GM19025 (cell line): Measurements from ENCODE around the gene IFNG-AS1.

Source experiments
- ATAC-seq: cut with Tn5 transposase; IDR thresholded peaks from one replicate; pipeline ENCODE4 v1.9.1; 2021; ENCODE audit warnings: mild to moderate bottlenecking, low read depth, moderate library complexity; ENCODE audit not compliant: unreplicated experiment

The IFNG-AS1 gene

DNA sequence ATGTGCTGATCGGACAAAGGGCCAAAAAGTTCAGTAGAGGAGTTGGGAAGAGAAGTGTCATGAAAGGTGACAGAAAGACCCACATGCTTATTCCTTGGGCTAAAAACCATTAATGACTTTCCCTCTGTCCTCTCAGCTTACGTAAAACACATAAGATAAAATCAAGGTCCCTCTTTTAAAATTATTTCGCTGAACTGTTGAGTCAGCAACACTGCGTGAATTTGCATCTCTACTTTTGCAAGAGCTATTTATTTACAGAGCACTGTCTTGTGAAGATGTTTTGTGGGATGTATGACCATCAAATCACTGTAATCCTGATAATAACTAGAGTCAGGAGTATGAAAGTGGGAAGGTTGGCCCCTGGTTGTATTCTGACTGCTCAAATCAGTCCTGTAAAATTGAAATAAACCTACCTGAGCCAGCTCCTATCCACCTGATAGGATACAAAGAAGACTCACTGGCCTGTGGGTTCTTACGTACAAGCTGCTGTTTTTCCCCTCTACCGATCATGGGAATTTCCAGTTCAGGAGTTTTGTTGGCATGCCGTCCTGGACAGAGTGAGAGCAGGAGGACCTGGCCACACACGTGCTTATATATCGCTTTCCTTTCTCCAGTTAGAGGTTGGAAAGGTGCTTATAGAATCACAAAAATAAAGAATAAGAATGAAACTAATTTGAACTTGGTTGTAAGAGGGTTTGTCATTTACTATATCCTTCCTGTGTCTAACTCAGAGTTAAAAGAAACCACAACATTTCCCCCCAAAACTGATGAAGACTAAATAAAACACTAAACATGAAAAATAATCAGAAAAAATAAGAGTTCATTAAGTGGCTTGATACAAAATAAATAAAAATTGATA lies 42.9 kb downstream of the IFNG-AS1 start:
- no peak for ATAC-seq

DNA sequence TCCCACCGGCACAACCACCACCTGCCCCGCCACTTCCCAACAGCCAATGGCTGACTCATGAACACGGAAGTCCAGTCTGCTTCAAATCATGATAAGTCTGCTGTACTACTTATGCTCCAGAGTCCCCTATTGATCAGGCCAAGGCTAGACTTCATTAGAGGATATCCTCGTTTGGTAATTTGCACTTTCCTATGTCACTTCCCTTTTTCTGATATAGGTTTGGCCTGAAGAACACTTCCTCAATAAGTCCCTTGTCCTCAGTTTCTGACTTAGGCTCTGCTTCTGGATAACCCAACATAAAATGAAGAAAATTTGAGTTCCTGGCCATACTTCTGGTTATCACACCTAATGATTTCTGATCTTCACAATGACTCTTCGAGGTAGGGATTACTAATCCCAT lies 45.3 kb downstream of the IFNG-AS1 start:
- ATAC-seq = no peak

DNA sequence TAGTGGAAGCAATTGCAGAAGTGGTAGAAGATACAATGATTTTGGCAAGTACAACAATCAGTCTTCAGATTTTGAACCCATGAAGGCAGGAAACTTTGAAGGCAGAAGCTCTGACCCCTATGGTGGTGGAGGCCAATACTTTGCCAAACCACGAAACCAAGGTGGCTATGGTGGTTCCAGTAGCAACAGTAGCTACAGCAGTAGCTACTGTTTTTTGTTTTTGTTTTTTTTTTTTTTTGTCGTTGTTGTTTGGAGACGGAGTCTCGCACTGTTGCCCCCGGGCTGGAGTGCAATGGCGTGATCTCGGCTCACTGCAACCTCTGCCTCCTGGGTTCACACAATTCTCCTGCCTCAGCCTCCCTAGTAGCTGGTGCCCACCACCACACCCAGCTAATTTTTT lies 47.4 kb downstream of the IFNG-AS1 start:
- no peak for ATAC-seq

DNA sequence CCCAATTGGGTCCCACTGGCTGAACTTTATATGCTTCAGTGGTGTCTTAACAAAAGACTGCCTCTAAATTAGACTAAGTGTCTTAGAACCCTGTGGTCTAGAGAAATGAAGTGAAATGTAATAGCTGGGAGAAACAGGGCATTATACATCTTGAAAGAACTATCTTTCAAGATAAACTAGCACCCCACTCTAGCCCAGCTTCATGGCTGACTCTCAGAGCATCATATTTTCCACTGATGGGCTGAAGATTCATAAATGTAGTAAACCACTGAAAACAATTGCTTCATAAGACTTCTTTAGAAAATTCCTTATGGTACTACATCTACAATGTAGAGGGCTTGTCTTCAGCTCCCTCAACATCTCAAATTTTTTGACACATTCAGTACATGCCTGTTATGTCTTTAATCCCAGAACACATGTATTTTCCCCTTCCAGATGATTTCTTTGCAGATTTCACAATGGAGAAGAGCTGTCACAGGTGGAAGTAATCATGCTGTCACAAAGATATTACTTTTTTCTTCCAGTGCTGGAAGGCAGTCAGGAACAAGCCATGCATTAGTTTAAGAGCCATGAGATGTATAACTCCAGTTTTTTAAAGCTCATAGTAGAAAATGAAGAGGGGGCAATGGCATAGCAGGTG lies 48.5 kb downstream of the IFNG-AS1 start:
- ATAC-seq = no peak

DNA sequence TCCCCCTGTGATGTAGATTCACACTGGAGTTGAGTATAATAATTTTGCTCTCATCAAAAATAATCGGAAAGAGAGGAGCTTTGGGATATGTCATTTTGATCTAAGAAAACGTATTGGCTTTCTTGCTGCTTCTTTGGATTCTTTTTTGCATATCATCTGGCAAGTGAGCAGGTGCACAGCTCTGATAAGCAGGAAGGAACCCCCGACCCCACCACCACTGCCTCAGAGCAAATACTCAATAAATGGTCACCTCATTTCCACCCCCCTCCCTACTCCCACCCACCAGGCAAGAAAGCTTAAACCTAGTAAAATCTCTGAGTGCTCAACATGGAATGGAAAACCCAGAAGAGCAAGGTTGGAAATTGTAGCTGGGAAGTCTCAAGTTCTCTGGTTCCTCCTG lies 49.4 kb downstream of the IFNG-AS1 start:
- no peak for ATAC-seq

DNA sequence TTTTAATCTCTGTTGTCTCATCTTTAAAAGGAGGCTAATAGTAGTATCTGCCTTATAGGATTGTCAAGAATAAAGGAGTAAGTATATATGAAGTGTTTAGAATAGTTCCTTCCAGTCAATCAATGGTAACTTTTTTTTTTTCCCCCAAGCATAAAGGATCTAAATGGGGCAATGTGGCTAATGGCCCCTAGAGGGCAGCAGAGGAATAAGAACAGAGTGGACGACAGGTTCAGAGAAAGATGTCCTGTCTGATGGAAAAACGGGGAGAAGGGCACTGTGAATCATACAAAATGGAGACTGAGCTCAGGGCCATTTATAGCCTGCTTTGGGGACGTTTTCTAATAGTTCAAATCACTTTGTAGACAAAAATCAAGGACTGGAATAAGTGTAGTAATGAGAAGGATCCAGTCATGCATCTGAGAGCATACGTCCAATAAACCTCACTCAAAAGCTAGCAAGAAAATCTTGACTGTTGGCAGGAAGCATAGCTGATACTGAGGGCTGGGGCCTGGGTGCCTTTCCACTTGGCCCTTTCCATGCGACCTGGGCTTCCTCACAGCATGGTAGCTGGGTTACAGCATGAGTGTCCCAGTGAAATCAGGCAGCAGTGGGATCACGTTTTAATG lies 51.3 kb downstream of the IFNG-AS1 start:
- no peak for ATAC-seq

DNA sequence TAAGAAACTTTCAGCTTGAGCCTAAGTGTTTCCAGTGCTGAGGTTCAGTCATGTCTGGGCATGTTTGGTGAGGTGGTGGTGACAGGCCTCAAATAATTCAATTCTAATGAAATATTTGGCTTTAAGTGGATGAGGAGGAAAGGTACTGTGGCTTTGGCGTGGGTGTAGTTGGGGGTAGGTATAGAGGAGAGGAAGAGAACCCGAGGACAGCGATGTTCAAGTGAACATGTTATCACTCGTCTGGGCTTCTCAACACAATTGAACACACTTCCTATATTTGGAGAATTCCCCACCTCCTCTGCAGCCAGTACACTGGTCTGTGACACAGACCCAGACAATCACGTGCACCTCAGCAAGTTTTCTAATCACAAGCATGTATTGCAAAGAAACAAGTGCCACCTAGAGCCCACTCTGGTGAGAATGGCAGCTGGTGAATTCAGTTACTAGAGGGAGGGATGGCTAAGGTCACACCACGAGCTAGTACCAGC lies 53.0 kb downstream of the IFNG-AS1 start:
- peak; percentile 74 for ATAC-seq

DNA sequence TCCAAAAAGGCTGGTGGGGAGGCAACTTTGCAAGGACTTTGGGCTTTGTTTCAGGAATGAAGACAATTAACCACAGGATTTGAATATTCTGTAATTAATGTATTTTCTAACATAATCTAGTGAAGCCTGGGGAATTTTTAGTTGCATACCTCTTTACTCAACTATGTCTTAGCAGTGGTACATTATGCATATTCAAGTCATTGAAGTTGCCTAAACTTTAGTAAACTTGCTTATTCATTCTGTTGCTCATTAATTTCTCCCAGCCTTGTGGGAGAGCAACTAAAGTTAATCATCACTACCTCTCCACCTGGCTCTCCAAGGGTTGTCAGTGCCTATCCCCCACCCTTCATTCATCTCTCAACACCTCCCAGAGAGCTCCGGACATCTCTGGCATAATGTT lies 54.2 kb downstream of the IFNG-AS1 start:
- ATAC-seq = no peak

DNA sequence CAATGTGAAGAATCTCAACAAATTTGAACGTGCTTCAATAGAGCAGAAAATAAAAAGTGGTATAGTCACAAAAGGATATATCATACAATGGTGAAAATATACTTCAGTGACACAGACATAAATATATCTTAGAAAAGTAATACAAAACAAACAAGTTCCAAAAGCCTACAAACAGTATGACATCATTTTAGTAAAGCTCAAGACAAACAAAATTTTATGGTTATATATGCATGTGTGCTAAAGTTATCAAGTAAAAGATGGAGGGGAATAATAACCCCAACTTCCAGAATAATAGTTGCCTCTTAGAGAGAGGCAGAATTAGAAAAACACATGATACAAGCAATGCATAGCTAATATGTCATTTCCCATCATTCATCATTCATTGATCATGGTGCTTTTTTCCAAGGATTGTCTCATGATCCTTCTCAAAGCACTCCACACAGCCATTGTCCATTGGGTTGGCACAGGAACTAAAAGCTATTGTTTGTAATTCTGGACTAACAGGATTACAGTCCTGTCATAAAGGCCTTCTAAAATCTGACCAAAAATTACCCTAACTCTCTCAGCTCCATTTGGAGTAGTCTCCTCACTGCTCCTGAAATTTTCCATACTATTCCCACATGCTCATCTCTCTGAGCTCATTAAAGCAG lies 59.5 kb downstream of the IFNG-AS1 start:
- ATAC-seq = no peak

DNA sequence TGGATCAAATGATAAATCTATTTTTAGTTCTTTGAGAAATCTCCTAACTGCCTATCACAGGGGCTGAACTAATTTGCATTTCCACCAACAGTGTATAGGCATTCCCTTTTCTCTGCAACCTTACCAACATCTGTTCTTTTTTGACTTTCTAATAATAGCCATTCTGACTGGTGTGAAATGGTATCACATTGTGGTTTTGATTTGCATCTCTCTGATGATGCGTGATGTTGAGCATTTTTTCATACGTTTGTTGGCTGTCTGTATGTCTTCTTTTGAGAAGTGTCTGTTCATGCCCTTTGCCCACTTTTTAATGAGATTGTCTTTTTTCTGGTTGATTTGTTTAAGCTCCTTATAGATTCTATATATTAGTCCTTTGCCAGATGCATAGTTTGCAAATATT lies 67.1 kb downstream of the IFNG-AS1 start:
- no peak for ATAC-seq

DNA sequence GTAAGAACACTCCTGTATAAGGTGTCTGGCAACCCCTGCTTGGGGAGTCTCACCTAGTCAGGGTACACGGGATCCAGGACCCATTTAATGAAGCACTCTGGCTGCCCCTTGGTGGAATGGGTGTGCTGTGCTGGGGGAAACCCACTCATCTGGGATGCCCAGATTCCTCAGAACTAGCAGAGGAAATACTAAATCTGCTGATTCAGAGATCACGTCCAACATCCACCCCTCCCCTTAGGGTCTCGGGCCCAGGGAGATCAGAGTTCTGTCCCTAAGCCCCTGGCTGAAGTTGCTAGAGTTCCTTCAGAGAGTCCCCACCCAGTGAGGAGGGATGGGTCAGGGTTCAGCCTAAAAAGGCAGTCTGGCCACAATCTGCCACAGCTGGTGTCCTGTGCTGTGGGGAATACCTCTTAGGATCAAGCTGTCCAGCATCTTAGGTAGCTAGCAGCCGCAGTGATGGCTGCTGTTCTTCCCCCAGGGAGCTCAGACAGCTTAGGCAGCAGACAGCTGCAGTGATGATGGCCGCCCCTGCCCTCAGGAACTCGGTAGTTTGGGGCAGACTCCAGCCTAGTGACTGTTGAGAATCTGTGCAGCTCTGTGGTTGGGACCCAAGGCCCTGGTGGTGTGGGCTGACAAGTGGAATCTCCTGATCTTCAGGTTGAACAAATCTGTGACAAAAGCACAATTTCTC lies 74.8 kb downstream of the IFNG-AS1 start:
- ATAC-seq = no peak

DNA sequence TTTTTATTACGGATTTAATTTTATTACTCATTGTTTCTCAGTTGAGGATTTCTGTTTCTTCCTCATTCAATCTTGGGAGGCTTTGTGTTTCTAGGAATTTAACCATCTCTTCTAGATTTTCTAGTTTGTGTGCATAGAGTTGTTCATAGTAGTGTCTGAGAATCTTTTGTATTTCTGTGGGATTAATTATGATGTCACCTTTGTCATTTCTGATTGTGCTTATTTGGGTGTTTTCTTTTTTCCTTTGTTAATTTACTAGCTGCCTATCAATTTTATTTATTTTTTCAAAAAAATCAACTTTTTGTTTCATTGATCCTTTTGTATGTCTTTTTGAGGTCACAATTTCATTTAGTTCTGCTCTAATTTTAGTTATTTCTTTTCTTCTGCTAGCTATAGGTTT lies 75.9 kb downstream of the IFNG-AS1 start:
- ATAC-seq = no peak

DNA sequence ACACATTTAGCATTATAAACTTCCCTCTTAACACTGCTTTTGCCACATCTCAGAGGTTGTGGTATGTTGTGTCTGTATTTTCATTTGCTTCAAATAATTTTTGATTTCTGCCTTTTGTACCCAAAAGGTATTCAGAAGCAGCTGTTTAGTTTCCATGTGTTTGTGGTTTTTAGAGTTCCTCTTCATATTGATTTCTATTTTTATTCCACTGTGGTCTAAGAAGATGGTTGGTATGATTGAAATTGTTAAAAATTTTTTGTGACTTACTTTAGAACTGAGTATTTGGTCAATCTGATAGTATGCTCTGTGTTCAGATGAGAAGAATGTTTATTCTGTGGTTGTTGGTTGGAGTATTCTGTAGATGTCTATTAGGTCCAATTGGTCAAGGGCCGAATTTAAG lies 76.4 kb downstream of the IFNG-AS1 start:
- no peak for ATAC-seq

DNA sequence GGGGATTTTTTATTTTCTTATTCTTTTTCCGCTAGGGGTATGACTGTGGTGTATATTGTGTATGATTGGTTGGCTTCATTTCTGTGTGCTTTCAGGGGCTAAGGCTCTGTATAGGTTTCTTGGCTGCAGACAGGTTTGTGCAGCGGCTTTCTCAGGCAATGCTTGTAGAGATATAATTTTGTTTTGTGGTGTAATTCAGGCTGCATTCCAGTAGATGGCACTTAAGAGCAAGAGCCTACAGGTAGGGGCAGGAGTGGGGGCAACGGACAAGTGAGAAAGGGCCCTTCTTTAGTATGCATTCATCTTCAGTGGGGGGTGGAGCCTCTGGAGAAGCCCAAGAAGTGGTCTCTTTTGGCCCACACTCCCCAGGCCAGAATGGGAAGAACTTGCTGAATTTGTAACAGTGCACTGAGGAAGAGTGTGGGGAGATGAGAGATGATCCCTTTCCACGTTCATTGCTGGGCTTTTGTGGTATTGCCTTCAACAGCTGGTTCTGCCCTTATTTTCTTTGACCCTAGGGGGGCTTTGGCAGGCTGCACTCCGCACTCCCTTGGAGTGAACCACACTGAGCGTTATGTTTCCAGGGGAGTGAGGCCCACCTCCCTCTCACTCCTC lies 78.6 kb downstream of the IFNG-AS1 start:
- ATAC-seq = no peak

DNA sequence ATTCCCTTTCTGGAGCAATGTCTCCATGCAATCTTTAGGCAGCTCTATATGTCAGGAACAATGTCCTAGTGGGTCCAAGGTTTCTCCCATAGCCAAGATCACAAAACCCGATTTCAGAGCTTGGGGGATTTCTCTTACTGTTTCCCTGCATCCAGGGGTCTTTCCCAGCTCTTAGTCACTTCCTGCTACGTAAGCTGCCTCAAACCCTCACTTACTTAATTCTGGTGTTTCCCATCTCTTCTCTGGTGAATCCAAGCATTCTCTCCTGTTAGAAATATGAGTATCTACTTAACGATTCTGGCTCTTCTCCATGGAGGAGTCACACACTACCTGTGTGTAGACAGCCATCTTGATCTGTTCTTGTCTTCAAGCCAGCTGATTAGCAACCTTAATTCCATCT lies 80.0 kb downstream of the IFNG-AS1 start:
- no peak for ATAC-seq
